ENCODE measurements around the gene ARHGEF16.

The ARHGEF16 gene

GRCh38 chr1:3461934-3462275 lies 7.4 kb downstream of the ARHGEF16 start:
- Mint-ChIP-seq H3K27ac (no peak overlapping the region), H3K4me1 (peaks cover 3% of the 10 kb centered on the region), H3K4me3 (no peak overlapping the region), H3K27me3 (peaks cover 9% of the 10 kb centered on the region), H3K9me3 (no peaks in the 10 kb centered on the region), H3K36me3 (no peaks in the 10 kb centered on the region)
- no peak for ATAC-seq (ENCODE audit: low read depth)
- no peak for DNase-seq (ENCODE audit: low spot score in 2 of 2)

GRCh38 chr1:3462356-3463012 lies 8.0 kb downstream of the ARHGEF16 start:
- H3K36me3 Mint-ChIP-seq = no peaks in the 10 kb centered on the region
- H3K4me1 Mint-ChIP-seq = peaks cover 3% of the 10 kb centered on the region
- ATAC-seq (ENCODE audit: low read depth) (no peak), DNase-seq (ENCODE audit: low spot score in 2 of 2) (no peak)
- no peak overlapping the region for H3K27ac Mint-ChIP-seq
- H3K27me3 Mint-ChIP-seq = peaks cover 9% of the 10 kb centered on the region
- no peaks in the 10 kb centered on the region for H3K9me3 Mint-ChIP-seq
- H3K4me3 Mint-ChIP-seq = no peak overlapping the region

- Mint-ChIP-seq H3K4me3 (no peak overlapping the region), H3K27ac (no peak overlapping the region), H3K9me3 (no peaks in the 10 kb centered on the region), H3K36me3 (no peaks in the 10 kb centered on the region), H3K4me1 (peaks cover 3% of the 10 kb centered on the region), H3K27me3 (peaks cover 9% of the 10 kb centered on the region)
- no peak for DNase-seq (ENCODE audit: low spot score in 2 of 2)
- no peak for ATAC-seq (ENCODE audit: low read depth)
These were observed 8.5 kb downstream of the ARHGEF16 start for GRCh38 chr1:3463013-3463385.

- Mint-ChIP-seq H3K4me3 (no peak overlapping the region), H3K4me1 (peaks cover 3% of the 10 kb centered on the region), H3K27me3 (peaks cover 9% of the 10 kb centered on the region), H3K9me3 (no peaks in the 10 kb centered on the region), H3K36me3 (no peaks in the 10 kb centered on the region), H3K27ac (no peak overlapping the region)
- ATAC-seq (ENCODE audit: low read depth) (no peak), DNase-seq (ENCODE audit: low spot score in 2 of 2) (no peak)
These were observed 9.0 kb downstream of the ARHGEF16 start for GRCh38 chr1:3463408-3463863.

GRCh38 chr1:3463891-3464648 lies 9.6 kb downstream of the ARHGEF16 start:
- no peak overlapping the region for H3K4me3 Mint-ChIP-seq
- H3K9me3 Mint-ChIP-seq = no peaks in the 10 kb centered on the region
- DNase-seq (ENCODE audit: low spot score in 2 of 2) (no peak), ATAC-seq (ENCODE audit: low read depth) (no peak)
- peaks cover 7% of the 10 kb centered on the region for H3K27me3 Mint-ChIP-seq
- H3K36me3 Mint-ChIP-seq = no peaks in the 10 kb centered on the region
- H3K27ac Mint-ChIP-seq = no peak overlapping the region
- H3K4me1 Mint-ChIP-seq = peaks cover 3% of the 10 kb centered on the region

GRCh38 chr1:3464649-3465025 lies 10.2 kb downstream of the ARHGEF16 start:
- H3K27me3 Mint-ChIP-seq = peaks cover 6% of the 10 kb centered on the region
- no peak overlapping the region for H3K27ac Mint-ChIP-seq
- DNase-seq (ENCODE audit: low spot score in 2 of 2) (no peak), ATAC-seq (ENCODE audit: low read depth) (no peak)
- peaks cover 3% of the 10 kb centered on the region for H3K4me1 Mint-ChIP-seq
- H3K9me3 Mint-ChIP-seq = no peaks in the 10 kb centered on the region
- no peak overlapping the region for H3K4me3 Mint-ChIP-seq
- no peaks in the 10 kb centered on the region for H3K36me3 Mint-ChIP-seq

- Mint-ChIP-seq H3K27me3 (peaks cover 8% of the 10 kb centered on the region), H3K27ac (no peak overlapping the region), H3K4me3 (no peak overlapping the region)
These were observed 10.8 kb downstream of the ARHGEF16 start for GRCh38 chr1:3465091-3465934.

GRCh38 chr1:3465935-3466321 lies 11.5 kb downstream of the ARHGEF16 start:
- Mint-ChIP-seq H3K9me3 (no peaks in the 10 kb centered on the region), H3K27ac (no peak overlapping the region), H3K27me3 (peaks cover 12% of the 10 kb centered on the region), H3K4me1 (peaks cover 12% of the 10 kb centered on the region), H3K36me3 (no peaks in the 10 kb centered on the region), H3K4me3 (no peak overlapping the region)
- DNase-seq (ENCODE audit: low spot score in 2 of 2) (no peak), ATAC-seq (ENCODE audit: low read depth) (no peak)

More at GRCh38 chr1:3465091-3465934, 10.8 kb downstream of the ARHGEF16 start:
- H3K4me1 Mint-ChIP-seq = peaks cover 7% of the 10 kb centered on the region
- no peaks in the 10 kb centered on the region for H3K9me3 Mint-ChIP-seq
- DNase-seq (ENCODE audit: low spot score in 2 of 2) (no peak), ATAC-seq (ENCODE audit: low read depth) (no peak)
- H3K36me3 Mint-ChIP-seq = no peaks in the 10 kb centered on the region

GRCh38 chr1:3466366-3467075 lies 12.1 kb downstream of the ARHGEF16 start:
- Mint-ChIP-seq H3K36me3 (no peaks in the 10 kb centered on the region), H3K9me3 (no peaks in the 10 kb centered on the region), H3K4me3 (no peak overlapping the region), H3K4me1 (peaks cover 12% of the 10 kb centered on the region), H3K27me3 (peaks cover 12% of the 10 kb centered on the region), H3K27ac (no peak overlapping the region)
- DNase-seq (ENCODE audit: low spot score in 2 of 2) = no peak
- ATAC-seq (ENCODE audit: low read depth) = no peak

- H3K27me3 Mint-ChIP-seq = peaks cover 10% of the 10 kb centered on the region
- H3K4me1 Mint-ChIP-seq = peaks cover 12% of the 10 kb centered on the region
- DNase-seq (ENCODE audit: low spot score in 2 of 2) = no peak
- no peak for ATAC-seq (ENCODE audit: low read depth)
- no peak overlapping the region for H3K4me3 Mint-ChIP-seq
- H3K27ac Mint-ChIP-seq = no peak overlapping the region
- H3K36me3 Mint-ChIP-seq = no peaks in the 10 kb centered on the region
- H3K9me3 Mint-ChIP-seq = no peaks in the 10 kb centered on the region
These were observed 12.9 kb downstream of the ARHGEF16 start for GRCh38 chr1:3467096-3468036.

GRCh38 chr1:3468236-3469103 lies 14.0 kb downstream of the ARHGEF16 start:
- Mint-ChIP-seq H3K27me3 (peaks cover 12% of the 10 kb centered on the region), H3K27ac (no peak overlapping the region), H3K9me3 (no peaks in the 10 kb centered on the region), H3K4me1 (peaks cover 12% of the 10 kb centered on the region), H3K4me3 (no peak overlapping the region), H3K36me3 (no peaks in the 10 kb centered on the region)
- ATAC-seq (ENCODE audit: low read depth) (no peak), DNase-seq (ENCODE audit: low spot score in 2 of 2) (no peak)

- no peaks in the 10 kb centered on the region for H3K9me3 Mint-ChIP-seq
- H3K27ac Mint-ChIP-seq = no peak overlapping the region
- peaks cover 12% of the 10 kb centered on the region for H3K4me1 Mint-ChIP-seq
- DNase-seq (ENCODE audit: low spot score in 2 of 2) (no peak), ATAC-seq (ENCODE audit: low read depth) (no peak)
- peaks cover 14% of the 10 kb centered on the region for H3K27me3 Mint-ChIP-seq
- H3K36me3 Mint-ChIP-seq = no peaks in the 10 kb centered on the region
- no peak overlapping the region for H3K4me3 Mint-ChIP-seq
These were observed 14.8 kb downstream of the ARHGEF16 start for GRCh38 chr1:3469104-3469848.

Data from memory B cell (primary cell).